Measurements from ENCODE around the gene MIOX. TPM values are rescaled to one million over a fixed set of nuclear protein-coding genes. Genes with fewer than 3 reads are reported as not detected.

MIOX gene
- total RNA-seq, 6 donors from 2014 or later = not detected

DNA sequence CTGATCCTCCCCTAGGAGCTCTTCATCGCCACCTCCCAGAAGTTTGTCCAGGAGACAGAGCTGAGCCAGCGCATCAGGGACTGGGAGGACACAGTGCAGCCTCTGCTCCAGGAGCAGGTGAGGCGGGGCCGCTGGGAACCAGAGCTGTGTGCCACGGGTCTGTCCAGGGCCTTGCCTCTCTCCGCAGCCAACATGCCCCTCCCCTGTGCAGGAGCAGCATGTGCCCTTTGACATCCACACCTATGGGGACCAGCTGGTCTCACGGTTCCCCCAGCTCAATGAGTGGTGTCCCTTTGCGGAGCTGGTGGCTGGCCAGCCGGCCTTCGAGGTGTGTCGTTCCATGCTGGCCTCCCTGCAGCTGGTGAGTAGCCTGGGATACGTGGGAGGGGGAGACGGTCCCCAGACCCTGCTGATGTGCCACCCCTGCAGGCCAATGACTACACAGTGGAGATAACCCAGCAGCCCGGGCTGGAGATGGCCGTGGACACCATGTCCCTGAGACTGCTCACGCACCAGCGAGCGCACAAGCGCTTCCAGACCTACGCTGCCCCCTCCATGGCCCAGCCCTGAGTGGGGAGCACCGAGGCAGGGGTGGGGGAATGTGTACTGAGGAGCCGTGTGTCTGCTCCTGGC lies 36.3 kb downstream of the MIOX start:
- Histone ChIP-seq H3K4me1 (peaks cover 25 to 36% (median 29%) of the 10 kb centered on the region in 4 donors), H3K9me3 (no peaks in the 10 kb centered on the region), H3K36me3 (peaks cover 23 to 65% (median 54%) of the 10 kb centered on the region in 4 donors), H3K4me3 (no peak overlapping the region), H3K27ac (no peak overlapping the region), H3K27me3 (no peaks in the 10 kb centered on the region)
- no peak for ATAC-seq (ENCODE audit: low FRiP score in 2 of 2)
- TF ChIP-seq POLR2AphosphoS5 (IDR thresholded peaks at IDR 0.05) = no peak
- no peak for TF ChIP-seq POLR2A (IDR thresholded peaks at IDR 0.05)
- TF ChIP-seq, protein P1, sequence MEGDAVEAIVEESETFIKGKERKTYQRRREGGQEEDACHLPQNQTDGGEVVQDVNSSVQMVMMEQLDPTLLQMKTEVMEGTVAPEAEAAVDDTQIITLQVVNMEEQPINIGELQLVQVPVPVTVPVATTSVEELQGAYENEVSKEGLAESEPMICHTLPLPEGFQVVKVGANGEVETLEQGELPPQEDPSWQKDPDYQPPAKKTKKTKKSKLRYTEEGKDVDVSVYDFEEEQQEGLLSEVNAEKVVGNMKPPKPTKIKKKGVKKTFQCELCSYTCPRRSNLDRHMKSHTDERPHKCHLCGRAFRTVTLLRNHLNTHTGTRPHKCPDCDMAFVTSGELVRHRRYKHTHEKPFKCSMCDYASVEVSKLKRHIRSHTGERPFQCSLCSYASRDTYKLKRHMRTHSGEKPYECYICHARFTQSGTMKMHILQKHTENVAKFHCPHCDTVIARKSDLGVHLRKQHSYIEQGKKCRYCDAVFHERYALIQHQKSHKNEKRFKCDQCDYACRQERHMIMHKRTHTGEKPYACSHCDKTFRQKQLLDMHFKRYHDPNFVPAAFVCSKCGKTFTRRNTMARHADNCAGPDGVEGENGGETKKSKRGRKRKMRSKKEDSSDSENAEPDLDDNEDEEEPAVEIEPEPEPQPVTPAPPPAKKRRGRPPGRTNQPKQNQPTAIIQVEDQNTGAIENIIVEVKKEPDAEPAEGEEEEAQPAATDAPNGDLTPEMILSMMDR (IDR thresholded peaks at IDR 0.05) = no peak
- no peak for TF ChIP-seq EP300 (IDR thresholded peaks at IDR 0.05)
- DNase-seq = no peak
- WGBS, 2 donors = 89 to 91% methylated on average over 4 to 22 of the region's 22 CpGs

DNA sequence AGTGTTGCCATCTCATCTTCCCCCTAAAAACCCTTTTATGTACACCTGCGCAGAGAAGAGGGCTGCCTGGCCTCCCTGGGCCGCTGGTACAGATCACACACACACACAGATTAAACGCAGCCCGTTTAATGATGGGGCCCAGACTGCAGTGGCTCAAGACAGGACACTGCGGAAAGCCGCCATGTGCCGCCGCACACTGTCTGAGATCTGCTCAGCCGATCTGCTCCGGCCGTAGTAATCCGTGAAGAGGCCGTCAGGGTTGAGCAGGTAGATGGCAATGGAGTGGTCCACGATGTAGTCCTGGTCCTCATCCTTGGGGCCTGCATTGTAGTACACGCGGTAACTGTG lies 36.8 kb downstream of the MIOX start:
- Histone ChIP-seq H3K9me3 (no peaks in the 10 kb centered on the region), H3K27me3 (no peaks in the 10 kb centered on the region), H3K4me3 (no peak overlapping the region), H3K4me1 (peaks cover 27 to 41% (median 31%) of the 10 kb centered on the region in 4 donors), H3K27ac (no peak overlapping the region), H3K36me3 (peaks cover 23 to 60% (median 49%) of the 10 kb centered on the region in 4 donors)
- no peak for DNase-seq
- ATAC-seq (ENCODE audit: low FRiP score in 2 of 2) = no peak
- no peak for TF ChIP-seq POLR2A (IDR thresholded peaks at IDR 0.05)
- TF ChIP-seq EP300 (IDR thresholded peaks at IDR 0.05) = no peak
- TF ChIP-seq, protein P1 (IDR thresholded peaks at IDR 0.05) = no peak
- no peak for TF ChIP-seq POLR2AphosphoS5 (IDR thresholded peaks at IDR 0.05)
- 88 to 96% methylated on average over 4 to 16 of the region's 16 CpGs for WGBS, 2 donors

- Histone ChIP-seq H3K27me3 (no peaks in the 10 kb centered on the region), H3K4me1 (peaks cover 31 to 47% (median 37%) of the 10 kb centered on the region in 4 donors), H3K27ac (peak overlapping the region in 3 of 4 donors; percentile 97 to 100 (median 99)), H3K36me3 (peaks cover 22 to 54% (median 43%) of the 10 kb centered on the region in 4 donors), H3K9me3 (no peaks in the 10 kb centered on the region), H3K4me3 (peak overlapping the region; percentile 69 to 94 (median 82))
- WGBS, 2 donors = 89 to 96% methylated on average over 10 to 23 of the region's 25 CpGs
- TF ChIP-seq POLR2A (IDR thresholded peaks at IDR 0.05) = no peak
- TF ChIP-seq EP300 (IDR thresholded peaks at IDR 0.05) = no peak
- TF ChIP-seq, protein P1 (IDR thresholded peaks at IDR 0.05) = no peak
- no peak for TF ChIP-seq POLR2AphosphoS5 (IDR thresholded peaks at IDR 0.05)
- DNase-seq (peak in 1 of 2 donors; percentile 85), ATAC-seq (ENCODE audit: low FRiP score in 2 of 2) (no peak)
Observed at GRCh38 chr22:50523806-50524675, 37.4 kb downstream of the MIOX start.

DNA sequence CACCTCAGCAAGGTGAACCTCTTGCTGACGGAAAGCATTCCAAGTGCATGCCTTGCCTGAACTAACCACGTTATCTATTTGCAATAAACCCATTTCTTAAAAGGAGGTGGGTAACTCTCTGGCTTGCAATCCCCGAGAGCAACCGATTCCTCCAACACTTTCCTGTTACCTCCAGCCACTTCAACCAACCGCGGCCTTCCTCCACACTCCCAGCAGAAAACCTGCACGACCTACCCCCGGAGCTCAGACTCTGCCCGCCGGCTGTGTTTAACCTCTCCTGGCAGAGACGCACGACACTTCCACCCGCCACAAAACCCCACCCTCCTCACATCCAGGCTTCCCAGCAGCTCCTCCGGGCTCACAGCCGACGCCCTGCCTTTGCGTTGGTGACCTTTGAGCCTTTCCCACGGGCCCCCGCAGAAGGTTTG lies 38.0 kb downstream of the MIOX start:
- no peak for TF ChIP-seq POLR2AphosphoS5 (IDR thresholded peaks at IDR 0.05)
- Histone ChIP-seq H3K27me3 (no peaks in the 10 kb centered on the region), H3K36me3 (peaks cover 16 to 47% (median 36%) of the 10 kb centered on the region in 4 donors), H3K4me3 (peak overlapping the region; percentile 69 to 94 (median 82)), H3K4me1 (peaks cover 35 to 54% (median 41%) of the 10 kb centered on the region in 4 donors), H3K27ac (peak overlapping the region; percentile 95 to 100 (median 98)), H3K9me3 (no peaks in the 10 kb centered on the region)
- WGBS, 2 donors = 8 to 9% methylated on average over 19 of the region's 19 CpGs
- DNase-seq (no peak), ATAC-seq (ENCODE audit: low FRiP score in 2 of 2) (no peak)
